GM18519 (cell line): ENCODE data around the gene HAS3.
"Not testable (repeated sequence)": the region's sequence is repeated elsewhere in the genome, so short reads cannot be mapped to it uniquely, and the experiment has no call there.

ENCODE experiments used
- ATAC-seq: cut with Tn5 transposase; IDR thresholded peaks from one replicate; pipeline ENCODE4 v1.9.1; 2021; ENCODE audit warnings: mild to moderate bottlenecking, moderate library complexity; ENCODE audit not compliant: unreplicated experiment, low FRiP score

HAS3 gene

DNA sequence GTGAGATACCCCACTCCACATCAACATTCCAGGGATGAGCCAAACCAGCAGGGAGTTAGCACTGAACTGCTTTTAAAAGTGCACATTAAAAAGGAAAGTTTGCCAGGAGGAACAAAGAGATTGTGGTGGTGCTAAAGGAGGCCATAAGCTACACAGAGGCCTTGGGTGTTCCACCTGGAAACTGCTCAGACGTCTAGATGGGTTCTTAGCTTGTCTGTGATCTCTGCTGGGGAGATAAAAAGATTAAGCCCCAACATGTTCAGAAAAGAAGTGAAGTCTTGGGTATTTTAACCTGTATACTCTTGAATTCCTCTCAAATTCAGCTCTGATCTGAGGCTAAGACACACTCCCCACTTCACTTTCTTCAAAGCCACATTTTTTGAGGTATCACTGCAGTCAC, 10.4 kb downstream of the HAS3 start:
- no peak for ATAC-seq

DNA sequence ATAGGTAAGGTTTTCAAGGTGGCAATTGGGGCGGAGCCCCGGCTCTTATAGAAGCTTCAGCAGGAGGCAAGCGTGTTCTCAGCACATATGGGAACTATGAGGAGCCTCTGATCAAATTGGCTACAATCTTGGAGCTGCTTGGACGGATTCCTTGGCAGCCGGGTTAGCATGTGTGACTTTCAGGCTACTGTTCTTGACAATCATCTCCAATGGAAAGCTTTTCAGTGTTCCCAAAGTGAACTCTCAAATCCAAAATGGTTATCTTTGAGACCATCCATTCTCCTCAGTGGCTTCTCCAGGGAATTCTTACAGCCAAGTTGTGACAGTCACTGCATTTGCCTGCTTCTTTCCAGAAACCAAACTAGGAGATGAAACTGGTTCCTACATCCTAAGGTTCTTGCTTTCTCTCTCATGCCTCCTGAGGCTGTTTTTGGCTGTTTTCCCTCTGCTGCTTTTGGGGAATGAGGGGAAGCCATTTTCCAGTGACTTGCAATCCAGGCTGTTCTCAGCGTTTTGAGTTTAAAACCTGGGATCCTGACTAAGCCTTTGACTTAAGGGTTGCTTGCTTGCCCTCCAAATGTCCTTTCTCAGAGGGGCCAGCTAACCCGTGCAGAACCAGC, 10.9 kb downstream of the HAS3 start:
- ATAC-seq: no peak

DNA sequence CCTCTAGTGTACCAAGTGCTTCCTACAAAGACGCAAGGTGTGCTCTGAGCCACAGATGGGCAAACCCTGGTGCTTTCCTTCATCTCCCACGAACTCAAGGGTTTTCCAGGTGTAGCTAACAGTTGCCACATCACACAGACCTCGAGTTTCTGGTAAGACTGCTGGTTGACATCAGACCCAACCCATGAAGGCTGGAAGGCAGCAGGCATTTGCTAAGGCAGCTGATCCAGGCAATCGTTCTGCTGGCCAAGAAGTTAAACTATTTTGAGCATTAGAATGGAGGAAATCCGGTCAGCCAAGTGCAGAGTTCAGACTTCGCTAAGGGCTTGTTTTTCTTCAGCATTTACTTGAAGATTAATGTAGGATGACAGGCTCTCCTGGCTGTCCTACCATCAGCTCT, 11.5 kb downstream of the HAS3 start:
- ATAC-seq: no peak

DNA sequence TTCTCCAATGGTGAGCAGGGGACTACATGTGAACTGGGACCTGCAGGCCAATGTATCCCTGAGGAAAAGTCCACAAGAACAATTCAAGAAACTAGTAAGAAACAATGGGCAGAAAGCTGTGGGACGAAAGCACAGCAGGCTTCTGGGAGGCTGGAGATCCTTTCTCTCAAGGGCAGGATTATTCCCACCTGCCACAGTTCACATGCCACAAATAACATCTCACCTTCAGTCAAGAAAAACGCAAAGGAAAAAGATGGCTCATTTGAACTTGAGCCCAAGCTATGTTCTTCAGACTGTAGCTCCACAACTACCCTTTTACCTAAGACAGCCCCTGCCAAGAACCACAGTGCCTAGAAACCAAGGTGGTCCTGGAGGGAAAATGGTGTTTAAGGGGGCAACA, 13.0 kb downstream of the HAS3 start:
- ATAC-seq: no peak

DNA sequence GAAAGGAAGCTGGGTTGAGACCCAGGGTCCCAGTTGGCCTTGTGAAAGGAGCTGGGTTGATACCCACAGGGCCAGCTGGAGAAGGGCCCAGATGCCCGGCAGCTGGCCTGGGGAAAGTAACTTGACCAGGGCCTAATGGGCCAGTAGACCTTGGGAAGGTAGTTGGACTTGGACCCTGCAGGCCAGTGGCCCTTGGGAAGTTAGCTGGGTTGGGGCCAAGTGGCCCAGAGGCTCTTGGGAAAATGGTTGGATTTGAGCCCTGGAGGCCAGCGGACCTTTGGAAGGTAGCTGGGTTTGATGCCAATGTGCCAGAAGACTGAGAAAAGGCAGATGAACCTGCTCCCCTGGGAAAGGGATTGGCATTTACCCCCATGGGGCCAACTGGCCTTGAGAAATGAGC, 13.5 kb downstream of the HAS3 start:
- ATAC-seq: no peak

DNA sequence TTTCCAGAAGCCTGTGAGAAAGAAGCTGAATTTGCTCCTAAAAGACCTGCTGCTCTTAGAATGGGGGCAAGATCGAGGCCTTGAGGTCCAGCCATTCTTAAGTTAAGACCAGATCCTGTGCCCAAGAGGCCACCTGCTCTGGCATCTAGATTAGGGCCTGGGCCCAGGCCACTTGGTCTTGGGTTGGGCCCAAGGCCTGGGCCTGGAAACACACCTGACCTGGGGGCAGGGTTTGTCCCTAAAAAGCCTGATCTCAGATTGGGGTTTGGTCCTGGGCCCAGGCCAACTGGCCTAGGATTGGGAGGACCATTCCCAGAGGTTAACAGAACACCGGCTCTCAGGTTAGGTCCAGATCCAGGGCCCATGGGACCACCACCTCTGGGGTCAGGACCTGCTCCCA, 14.1 kb downstream of the HAS3 start:
- no peak for ATAC-seq

DNA sequence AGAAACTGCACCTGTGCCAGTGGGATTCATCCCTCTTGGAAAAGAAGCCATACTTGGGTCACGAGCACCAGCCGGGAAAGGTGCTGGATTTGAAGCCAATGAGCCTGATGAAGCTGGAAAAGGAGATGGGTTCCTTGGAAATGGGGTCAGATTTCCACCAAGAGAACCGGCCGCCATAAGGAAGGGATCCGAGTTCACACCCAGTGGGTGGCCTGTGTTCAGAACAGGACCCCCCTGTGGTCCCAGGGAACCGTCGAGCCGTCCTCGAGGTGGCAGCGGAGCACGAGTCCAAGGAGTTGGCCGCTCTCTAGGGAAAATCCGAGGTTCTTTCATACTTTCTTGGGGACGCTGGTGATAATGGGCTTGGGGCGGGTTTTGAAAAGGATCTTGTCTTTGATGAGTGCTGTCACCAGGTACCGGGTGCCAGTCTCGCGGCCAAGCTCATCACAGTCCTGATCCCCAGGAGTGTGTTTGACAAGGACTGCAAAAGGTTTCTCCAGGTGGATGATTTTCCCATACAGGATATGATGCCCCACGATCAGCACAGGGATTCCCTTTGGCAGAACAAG, 14.7 kb downstream of the HAS3 start:
- ATAC-seq: no peak

DNA sequence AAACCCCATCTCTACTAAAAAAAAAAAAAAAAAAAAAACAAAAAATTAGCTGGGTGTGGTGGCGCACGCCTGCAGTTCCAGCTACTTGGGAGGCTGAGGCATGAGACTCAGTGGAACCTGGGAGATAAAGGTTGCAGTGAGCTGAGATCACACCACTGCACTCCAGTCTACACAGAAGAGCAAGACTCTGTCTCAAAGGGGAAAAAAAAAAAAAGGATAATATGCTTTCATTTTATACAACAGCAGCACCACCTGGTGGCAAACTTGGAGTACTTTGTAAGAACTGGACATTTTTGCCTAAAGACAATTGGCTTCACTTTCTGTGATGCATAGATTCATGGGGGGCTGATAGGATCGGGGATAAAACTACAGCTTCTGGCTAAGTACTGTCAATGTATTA, 18.5 kb downstream of the HAS3 start:
- ATAC-seq: no peak

DNA sequence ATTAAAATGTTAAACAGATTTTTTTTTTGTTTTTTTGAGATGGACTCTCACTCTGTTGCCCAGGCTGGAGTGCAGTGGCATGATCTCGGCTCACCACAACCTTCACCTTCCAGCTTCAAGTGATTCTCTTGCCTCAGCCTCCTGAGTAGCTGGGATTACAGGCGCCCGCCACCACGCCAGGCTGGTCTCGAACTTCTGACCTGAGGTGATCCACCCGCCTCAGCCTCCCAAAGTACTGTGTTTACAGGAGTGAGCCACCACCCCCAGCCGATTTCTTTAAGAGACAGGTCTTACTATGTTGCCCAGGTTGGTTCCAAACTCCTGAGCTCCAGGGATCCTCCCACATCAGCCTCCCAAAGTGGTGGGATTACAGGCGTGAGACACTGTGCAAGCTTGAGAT, 19.0 kb downstream of the HAS3 start:
- ATAC-seq: not testable (repeated sequence)

DNA sequence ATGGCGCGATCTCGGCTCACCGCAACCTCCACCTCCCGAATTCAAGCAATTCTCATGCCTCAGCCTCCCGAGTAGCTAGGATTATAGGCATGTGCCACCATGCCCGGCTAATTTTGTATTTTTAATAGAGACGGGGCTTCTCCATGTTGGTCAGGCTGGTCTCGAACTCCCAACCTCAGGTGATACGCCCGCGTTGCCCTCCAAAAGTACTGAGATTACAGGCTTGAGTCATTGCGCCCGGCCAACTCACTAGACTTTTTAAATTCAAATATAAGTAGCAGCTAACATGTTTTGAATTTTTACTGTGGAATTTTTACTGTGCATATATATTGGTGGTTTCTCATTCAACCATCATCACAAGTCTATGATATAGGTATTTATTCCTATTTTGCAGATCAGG, 19.5 kb downstream of the HAS3 start:
- not testable (repeated sequence) for ATAC-seq

DNA sequence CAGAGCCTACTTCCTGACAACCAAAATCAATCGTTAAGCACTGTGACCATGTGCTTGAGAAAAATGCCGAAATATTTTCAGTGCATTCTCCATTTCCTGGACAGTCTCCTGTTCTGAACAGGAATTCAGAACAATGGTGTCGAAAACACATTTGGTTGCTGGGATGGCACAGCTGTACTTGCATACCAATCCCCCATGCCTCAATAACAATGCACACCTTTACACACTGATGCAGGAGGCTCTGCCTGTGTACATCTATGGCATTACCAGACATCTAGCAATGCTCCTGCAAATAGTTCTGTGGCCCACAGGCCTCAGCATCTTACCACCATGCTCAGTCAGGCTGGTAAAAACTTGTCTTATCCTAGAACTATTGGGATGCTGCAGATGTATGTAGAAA, 20.8 kb downstream of the HAS3 start:
- no peak for ATAC-seq

DNA sequence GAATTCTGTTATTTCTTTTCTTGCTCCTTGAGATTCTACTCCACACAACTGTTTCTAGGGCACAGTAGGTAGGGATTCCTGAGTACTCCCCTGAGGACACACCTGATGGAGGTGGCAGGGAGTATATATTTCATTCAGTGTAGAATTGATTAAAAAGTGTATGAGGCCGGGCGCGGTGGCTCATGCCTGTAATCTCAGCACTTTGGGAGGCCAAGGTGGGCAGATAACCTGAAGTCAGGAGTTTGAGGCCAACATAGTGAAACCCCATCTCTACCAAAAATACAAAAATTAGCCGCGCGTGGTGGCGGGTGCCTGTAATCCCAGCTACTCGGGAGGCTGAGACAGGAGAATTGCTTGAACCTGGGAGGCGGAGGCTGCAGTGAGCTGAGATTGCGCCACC, 21.3 kb downstream of the HAS3 start:
- ATAC-seq: not testable (repeated sequence)

DNA sequence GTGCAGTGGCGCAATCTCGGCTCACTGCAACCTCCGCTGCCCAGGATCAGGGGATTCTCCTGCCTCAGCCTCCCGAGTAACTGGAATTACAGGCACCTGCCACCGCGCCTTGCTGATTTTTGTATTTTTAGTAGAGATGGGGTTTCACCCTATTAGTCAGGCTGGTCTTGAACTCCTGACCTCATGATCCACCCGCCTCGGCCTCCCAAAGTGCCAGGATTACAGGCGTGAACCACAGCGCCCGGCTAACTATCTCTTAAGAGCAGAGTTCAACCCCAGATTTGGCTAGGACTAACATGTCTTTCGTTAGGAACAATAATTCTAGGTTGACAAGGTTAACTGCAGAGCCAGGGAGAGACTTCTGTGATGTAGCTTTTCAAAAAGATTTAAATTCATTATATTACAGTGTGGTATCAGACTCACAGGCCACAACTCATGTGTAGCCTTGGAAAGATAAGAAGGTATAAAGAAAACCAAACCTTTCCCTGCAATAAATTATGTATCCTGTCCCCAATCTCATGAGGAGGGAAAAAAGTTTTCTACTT, 22.6 kb downstream of the HAS3 start:
- ATAC-seq: no peak

DNA sequence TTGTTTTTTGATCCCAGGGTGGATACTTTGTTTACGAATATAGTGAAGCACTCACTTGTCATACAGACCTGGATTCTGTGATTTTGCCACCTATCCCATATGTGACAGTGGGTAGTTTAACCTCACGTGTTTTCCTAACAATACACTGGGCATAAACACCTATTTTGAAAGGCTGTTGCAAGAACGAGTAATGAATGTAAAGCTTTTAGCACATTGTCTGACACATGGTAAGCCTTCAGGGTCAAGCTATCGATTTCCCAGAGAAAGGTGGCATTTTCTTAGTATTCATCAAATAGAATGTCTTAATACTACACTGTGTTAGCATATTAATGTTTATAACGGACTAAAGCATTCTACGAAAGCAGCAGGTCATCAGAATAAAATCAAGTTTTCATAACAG, 25.0 kb downstream of the HAS3 start:
- ATAC-seq: no peak

DNA sequence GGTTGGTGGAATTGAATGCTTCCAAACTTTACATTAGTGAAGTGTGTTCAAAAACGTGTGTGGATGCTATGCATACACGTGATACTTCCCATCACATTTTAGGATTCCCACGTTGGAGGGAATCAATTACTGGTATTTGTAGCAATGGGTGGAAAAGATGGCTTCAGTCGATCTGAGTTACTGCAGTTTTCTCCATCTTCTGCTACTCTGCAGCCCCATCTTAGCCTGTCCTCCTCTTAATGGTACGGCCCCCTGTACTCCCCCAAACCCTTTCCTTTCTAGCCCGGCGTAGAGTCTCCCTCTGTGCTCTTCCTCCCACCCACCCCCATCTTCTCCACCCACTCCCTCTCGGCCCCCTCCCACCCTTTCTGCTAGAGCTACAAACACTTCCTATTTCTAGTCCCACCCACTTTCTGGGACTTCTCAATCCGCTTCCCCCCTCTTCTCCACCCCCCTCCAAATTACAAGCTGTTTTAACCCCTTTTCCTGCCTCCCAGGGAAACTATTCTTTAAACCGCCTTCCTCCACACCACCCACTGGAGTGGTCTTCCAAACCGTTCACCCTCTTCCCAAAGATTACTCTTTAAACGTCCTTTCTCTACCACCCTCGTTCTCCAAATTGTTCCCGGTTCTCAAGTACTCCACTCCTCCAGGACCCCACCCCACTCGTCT, 25.9 kb downstream of the HAS3 start:
- ATAC-seq: no peak

DNA sequence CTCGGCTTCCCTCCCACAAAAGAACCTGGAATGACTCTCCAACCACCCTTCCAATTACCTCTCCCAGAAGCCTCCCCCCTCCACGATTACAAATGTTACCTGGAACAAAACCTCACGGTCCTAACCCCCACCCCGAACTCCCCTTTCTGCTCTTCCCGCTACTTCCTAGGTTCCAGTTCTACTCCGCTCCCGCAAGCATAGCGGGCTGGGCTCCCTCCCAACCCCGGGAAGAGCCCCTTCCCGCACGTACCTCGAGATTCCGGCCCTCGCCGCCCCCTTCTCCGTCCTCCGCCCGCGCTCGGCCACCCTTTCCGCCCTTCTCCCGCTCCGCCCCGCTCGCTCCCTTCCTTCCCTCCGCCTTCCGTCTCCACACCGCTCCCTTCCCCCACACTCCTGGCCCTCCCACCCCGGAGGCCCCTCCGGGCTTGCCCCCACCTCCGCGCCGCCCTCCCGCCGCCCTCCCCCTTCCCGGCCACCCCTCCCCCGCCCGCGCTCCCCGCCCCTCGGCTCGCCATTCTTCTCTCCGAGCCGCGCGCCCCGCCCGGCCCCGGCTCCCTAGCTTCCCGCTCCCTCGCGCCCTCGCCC, 26.5 kb downstream of the HAS3 start:
- peak; percentile 25 for ATAC-seq

DNA sequence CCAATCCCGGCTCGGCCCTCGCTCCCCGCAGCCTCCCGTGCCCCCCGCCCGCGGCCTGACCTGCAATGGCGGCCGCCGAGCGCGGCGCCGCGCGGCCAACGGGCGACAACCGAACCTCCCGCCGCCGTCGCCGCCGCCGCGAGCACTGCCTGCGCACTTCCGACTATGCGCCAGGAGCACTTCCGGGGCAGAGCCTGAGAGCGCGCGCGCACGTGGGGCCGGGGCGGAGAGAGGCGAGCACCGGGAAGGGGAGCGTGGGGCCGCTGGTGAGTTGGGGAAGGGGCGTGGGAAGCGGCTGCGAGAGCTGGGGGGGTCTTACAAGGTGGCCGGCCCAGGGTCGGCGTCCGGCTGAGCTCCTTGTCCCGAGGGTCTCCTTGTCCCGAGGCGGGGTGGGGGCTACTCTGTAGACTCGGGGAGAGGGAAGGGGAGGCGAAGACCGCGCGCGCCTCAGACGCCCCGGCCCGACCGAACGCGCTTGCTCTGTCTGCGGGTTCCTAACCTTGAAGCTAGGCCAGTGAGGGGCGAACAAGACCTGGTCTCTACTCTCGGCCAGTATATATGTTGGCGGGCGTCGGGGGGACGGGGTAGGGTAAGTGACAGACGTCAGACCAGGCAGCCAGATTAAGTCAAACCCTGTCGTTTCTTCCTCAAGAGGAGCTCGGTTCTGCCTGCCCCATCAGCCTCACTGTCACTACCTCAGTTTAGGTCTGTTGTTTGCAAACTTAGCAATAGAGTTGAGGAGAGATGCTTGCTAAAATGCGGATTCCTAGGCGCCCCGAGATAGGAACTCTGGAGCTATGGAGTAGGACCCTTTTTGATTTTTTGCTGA, 27.2 kb downstream of the HAS3 start, which contains the start of the genes CHTF8 and UTP4:
CHTF8 (minus strand) TSS at position 165 of the 829 bp plus-strand sequence. CDS start 11,130 bp downstream, outside the sequence.
UTP4 (plus strand) TSS at position 226 of the 829 bp plus-strand sequence. CDS start 811 bp downstream, outside the sequence.
- ATAC-seq: peak; percentile 65

DNA sequence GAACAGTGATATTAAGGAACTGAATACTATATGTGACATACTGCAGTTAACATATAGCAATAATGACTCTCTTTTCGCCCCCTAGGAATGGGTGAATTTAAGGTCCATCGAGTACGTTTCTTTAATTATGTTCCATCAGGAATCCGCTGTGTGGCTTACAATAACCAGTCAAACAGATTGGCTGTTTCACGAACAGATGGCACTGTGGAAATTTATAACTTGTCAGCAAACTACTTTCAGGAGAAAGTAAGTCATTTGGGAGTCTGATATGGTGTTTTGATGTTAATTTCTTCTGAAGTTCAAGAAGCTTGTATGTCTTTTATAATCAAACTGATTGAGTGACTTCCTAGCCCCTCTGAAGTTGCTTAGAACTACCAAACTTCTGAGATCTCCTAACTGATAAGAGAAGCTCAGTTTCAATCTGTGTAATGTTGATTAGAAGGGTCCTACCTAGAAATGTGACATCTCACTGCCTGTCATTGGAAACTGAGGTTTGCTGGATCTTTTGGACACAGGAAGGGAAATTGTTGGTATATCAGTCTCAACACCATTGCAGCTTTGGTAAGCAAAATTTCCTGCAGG, 28.0 kb downstream of the HAS3 start:
- no peak for ATAC-seq

DNA sequence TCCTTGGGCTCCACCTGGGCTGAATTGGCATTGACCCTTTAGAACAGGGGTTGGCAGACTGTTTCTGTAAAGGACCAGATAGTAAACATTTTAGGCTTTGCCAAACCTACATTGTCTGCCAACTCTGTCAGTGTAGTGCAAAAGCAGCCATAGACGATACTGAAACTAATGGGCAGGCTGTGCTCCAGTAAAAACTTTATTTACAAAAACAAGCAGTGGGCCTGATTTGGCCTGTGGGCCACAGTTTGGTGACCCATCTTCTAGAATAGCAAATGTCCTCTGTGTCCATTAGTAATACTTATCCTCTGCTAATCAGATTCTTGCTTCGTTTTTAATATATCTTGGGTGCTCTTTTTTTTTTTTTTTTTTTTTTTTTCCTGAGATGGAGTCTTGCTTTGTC, 33.2 kb downstream of the HAS3 start:
- no peak for ATAC-seq

DNA sequence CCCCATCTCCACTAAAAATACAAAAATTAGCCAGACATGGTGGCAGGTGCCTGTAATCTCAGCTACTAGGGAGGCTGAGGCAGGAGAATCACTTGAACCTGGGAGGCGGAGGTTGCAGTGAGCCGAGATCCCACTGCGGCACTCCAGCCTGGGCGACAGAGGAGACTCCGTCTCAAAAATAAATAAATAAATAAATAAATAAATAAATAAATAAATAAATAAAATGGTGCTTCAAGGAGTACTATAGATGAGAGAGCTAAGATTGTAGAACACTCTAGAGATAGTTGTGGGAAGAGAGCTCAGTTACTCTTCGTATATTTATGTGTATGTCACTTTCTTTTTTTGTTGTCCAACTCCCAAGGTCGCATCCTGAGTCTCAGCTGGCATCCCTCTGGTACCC, 34.0 kb downstream of the HAS3 start:
- ATAC-seq: not testable (repeated sequence)
